ENCODE results near the gene DGKH. TPM values are rescaled to one million over a fixed set of nuclear protein-coding genes. Genes with fewer than 3 reads are reported as not detected.
"Not testable (repeated sequence)": the region's sequence is repeated elsewhere in the genome, so short reads cannot be mapped to it uniquely, and the experiment has no call there.

DGKH gene
- total RNA-seq, 1 donor from 2014 or later, result 18.7 TPM

GRCh38 chr13:42127047-42127446 is 78.6 kb downstream of the DGKH start:
- no peak for TF ChIP-seq CTCF (IDR thresholded peaks at IDR 0.05)
- no peaks in the 10 kb centered on the region for H3K9me3 ChIP-seq
- no peaks in the 10 kb centered on the region for H3K4me1 ChIP-seq
- intact Hi-C loops (cut with DNase I), result no loop called here
- H3K27me3 ChIP-seq (ENCODE audit: low read depth), result no peaks in the 10 kb centered on the region
- no peak overlapping the region for H3K4me3 ChIP-seq
- ATAC-seq, result no peak
- H3K36me3 ChIP-seq, result peaks cover 30% of the 10 kb centered on the region
- DNase-seq, result no peak
- no peak overlapping the region for H3K27ac ChIP-seq

- TF ChIP-seq CTCF (IDR thresholded peaks at IDR 0.05), result no peak
- intact Hi-C loops (cut with DNase I), result no loop called here
- ATAC-seq (no peak), DNase-seq (no peak)
- peaks cover 30% of the 10 kb centered on the region for H3K36me3 ChIP-seq
- no peak overlapping the region for H3K27ac ChIP-seq
- H3K4me1 ChIP-seq, result no peaks in the 10 kb centered on the region
- H3K27me3 ChIP-seq (ENCODE audit: low read depth), result no peaks in the 10 kb centered on the region
- H3K4me3 ChIP-seq, result no peak overlapping the region
- H3K9me3 ChIP-seq, result no peaks in the 10 kb centered on the region
Observed at GRCh38 chr13:42129033-42129432, 80.6 kb downstream of the DGKH start.

GRCh38 chr13:42136518-42136917 is 88.1 kb downstream of the DGKH start:
- H3K27me3 ChIP-seq (ENCODE audit: low read depth), result no peaks in the 10 kb centered on the region
- no peak overlapping the region for H3K27ac ChIP-seq
- intact Hi-C loops (cut with DNase I), result no loop called here

GRCh38 chr13:42137856-42138537 is 89.5 kb downstream of the DGKH start:
- Histone ChIP-seq H3K36me3 (no peaks in the 10 kb centered on the region), H3K9me3 (no peaks in the 10 kb centered on the region), H3K4me1 (no peaks in the 10 kb centered on the region), H3K27me3 (ENCODE audit: low read depth) (no peaks in the 10 kb centered on the region), H3K27ac (no peak overlapping the region), H3K4me3 (no peak overlapping the region)
- intact Hi-C loops (cut with DNase I), result no loop called here
- TF ChIP-seq CTCF (IDR thresholded peaks at IDR 0.05), result no peak
- no peak for DNase-seq
- ATAC-seq, result no peak

More at GRCh38 chr13:42136518-42136917, 88.1 kb downstream of the DGKH start:
- no peak for DNase-seq
- ATAC-seq, result no peak
- Histone ChIP-seq H3K9me3 (no peaks in the 10 kb centered on the region), H3K4me3 (no peak overlapping the region), H3K4me1 (no peaks in the 10 kb centered on the region), H3K36me3 (no peaks in the 10 kb centered on the region)
- TF ChIP-seq CTCF (IDR thresholded peaks at IDR 0.05), result no peak

GRCh38 chr13:42140494-42140893 is 92.0 kb downstream of the DGKH start:
- DNase-seq, result no peak
- Histone ChIP-seq H3K36me3 (no peaks in the 10 kb centered on the region), H3K4me1 (no peaks in the 10 kb centered on the region), H3K9me3 (no peaks in the 10 kb centered on the region), H3K27me3 (ENCODE audit: low read depth) (no peaks in the 10 kb centered on the region), H3K4me3 (no peak overlapping the region), H3K27ac (no peak overlapping the region)
- no peak for TF ChIP-seq CTCF (IDR thresholded peaks at IDR 0.05)
- ATAC-seq, result no peak
- intact Hi-C loops (cut with DNase I), result no loop called here

GRCh38 chr13:42141052-42141451 is 92.6 kb downstream of the DGKH start:
- intact Hi-C loops (cut with DNase I); DNase-seq: not testable (repeated sequence)

More at GRCh38 chr13:42141052-42141451, 92.6 kb downstream of the DGKH start:
- not testable (repeated sequence) for H3K9me3 ChIP-seq; H3K36me3 ChIP-seq; ATAC-seq; H3K27me3 ChIP-seq (ENCODE audit: low read depth); H3K4me1 ChIP-seq; H3K4me3 ChIP-seq; H3K27ac ChIP-seq
